ENCODE measurements around the gene SERPINI1.
A peak's percentile ranks its signal among the peaks of the same experiment; 100 is the strongest.

Gene SERPINI1

GRCh38 chr3:167736264-167736787 is 805 bp downstream of the SERPINI1 start:
- no peak for DNase-seq

DNA sequence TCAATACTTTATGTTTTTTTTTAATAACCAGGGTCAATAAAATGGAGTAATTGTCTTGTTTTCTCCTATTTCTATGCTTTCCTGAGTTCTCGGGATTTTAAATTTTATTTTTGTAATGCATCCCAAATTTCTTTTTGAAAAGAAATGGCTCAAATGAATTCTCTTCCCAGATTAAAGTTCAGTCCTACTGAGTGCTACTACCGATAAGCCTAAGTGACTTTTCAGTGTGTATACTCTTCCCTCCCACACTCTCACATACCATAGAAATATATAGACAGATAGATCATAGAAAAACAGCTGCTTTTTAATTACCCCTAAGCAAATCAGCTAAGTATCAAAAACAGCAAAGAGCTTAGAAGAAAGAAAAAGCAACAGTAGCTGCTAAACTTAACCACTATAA is 1.5 kb downstream of the SERPINI1 start:
- DNase-seq = no peak

- DNase-seq = no peak
These were observed 2.5 kb downstream of the SERPINI1 start for GRCh38 chr3:167738037-167738436.

- no peak for DNase-seq
These were observed 3.8 kb downstream of the SERPINI1 start for GRCh38 chr3:167739190-167739810.

DNA sequence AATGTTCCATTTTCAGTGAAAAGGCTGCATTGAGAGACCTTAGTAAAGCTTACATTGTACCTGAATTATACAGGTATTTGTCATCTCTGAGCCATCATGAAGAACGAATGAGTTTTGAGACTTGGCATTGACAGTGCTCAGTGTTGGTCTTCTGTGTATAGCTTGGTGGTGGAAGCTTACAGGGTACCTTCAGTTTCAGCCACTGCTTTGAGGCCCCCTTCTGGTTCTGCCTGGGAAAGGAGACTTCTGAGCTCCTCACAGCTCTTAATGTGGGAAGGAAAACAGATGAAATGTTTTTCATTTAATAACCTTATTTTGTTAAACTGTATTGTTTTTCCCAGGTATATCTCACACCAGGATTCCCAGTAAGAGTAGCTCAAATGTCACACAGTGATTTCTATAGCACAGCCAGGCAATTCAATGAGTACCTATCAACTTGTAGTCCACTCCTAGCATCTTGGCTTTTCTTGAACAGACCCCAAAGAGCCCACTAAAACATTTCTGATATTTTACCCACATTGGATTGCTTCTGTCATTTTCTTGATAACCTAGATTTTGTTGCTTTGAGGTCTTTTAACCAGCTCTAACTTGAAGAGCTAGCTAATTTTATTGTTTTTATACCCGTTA is 5.6 kb downstream of the SERPINI1 start:
- DNase-seq = peak; percentile 69

- DNase-seq = no peak
These were observed 6.8 kb downstream of the SERPINI1 start for GRCh38 chr3:167742338-167742737.

GRCh38 chr3:167743799-167744198 is 8.3 kb downstream of the SERPINI1 start:
- DNase-seq = no peak

GRCh38 chr3:167749209-167749608 is 13.7 kb downstream of the SERPINI1 start:
- no peak for DNase-seq

DNA sequence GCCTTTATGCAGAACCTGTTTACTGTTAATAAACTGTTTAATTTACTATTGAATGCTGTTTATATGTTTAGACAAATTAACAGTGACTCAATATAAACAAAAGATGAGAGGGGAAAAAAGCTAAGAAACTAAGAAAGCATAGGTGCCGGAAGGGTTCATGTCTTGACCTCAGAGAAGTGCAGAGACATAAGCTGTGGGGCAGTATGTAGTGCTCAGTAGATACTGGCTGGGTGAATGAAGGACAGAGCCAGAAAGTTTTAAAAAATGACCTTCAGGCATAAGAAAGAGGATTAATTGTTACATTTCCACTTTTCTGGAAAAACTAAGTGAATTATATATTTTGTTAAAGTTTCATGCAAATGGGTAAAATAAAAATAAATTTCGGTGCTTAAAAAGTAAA is 14.2 kb downstream of the SERPINI1 start:
- no peak for DNase-seq

DNA sequence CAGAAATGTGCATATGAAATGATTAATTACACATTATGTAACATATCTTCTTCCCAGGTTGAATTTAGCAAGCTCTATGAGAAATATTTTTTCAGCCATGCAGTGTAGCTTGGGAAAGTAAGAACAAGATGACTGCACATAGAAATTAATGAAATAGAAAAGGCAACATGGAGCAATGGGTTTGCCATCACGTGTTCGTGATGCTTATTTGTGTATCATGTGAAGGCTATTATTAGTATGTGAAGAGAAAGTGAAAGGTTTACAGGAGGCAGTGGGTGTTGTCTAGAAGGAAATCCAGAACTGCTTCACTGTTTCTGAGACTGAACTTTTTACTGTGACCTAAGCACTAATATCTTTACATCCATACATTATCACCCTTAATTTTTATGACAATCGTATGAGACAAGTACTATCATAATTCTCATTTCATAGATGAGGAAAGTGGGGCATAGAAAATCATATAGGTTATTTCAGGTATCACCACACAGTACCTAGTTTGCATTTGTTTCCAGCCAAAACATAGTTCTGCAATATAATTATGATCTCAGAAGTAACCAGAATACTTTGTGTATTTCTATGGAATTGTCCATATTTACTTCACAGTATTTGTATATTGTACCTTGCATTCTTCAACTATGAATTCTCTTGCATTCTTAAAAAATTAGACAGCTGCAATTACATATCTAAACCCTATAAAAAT is 14.9 kb downstream of the SERPINI1 start:
- DNase-seq = no peak

- DNase-seq = no peak
These were observed 18.5 kb downstream of the SERPINI1 start for GRCh38 chr3:167754049-167754448.

DNA sequence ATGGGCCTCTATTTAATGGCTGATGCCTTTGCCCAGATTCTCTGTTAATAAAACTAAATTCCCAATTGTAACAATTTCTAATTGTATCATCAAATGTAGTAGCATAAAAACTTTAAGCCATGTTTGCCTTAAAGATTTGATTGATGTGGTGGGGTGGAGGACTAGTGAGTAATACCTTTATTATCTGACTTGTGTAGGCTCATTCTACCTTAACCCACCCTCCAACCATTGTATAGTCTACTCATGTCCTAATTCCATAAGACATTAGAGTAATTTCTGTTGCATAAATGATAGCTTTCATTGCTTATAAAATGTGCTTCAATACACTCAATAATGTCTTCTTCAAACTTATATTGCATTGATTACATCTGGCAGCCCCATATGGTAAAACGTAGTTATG is 25.8 kb downstream of the SERPINI1 start:
- no peak for DNase-seq

GRCh38 chr3:167762296-167762695 is 26.8 kb downstream of the SERPINI1 start:
- DNase-seq = no peak

DNA sequence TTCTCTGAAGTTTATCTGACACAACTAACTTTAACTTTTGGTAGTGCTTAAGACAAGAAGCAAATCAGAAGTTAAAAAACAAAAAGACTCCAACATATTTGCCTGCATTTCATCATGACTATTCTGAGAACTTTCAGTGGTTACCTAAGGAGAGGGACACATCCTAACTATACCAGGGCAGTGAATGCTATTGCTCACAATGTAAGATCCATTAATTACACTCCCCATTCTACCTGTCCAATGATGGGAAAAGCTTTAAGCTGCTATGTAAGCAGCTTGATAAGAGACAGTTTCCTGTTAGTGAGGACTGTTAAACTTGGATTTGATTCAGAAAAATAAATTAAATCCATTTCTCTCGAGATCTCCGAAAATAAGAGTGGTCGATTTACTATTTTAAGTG is 37.5 kb downstream of the SERPINI1 start:
- no peak for DNase-seq

- no peak for DNase-seq
These were observed 38.1 kb downstream of the SERPINI1 start for GRCh38 chr3:167773584-167773983.

DNA sequence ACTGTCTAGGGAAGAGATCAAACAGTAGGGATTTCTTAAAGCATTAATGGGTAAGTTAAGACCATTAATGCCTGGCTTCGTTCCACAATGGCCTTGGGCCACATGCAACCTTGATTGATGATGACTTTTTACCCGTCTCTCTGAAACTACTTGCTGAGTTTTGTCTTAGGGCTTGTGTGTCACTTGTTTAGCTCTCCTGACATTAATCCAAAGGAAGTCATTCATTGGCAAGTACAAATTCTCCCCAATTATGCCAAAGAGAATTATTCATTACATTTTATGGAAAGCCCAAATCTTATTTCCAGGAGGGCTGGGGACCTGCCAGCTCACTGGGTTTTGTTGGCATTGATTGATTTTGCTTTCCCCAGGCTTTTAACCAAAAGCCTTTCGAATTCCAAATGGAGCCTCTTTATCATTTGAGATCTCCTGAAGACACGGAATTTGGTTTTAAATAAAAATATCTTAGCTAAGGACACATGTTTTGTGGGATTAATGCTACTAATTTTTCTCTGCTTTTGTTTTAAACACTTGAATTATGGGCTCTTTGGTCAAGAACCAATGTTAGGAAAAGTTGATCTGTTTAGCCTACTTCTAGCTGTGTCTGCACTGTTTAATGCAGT is 40.7 kb downstream of the SERPINI1 start:
- DNase-seq = no peak

DNA sequence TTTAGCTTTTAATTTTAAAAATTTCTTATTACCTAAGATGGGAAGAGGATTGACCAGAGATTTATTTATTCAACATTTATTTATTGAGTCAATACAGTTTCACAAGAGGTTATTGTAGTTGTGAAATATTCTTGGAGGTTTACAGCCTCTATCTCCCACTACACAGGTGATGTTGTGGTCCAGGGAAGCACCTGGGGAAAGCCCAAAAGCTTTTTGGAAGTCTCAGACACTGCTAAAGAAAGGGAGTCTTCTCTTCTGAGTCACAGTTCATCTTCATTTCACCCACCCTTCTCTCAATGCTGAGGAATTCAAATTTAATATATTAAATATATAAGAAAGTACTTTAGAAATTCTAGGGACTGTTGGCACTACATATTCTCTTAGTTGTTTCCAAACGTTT is 41.8 kb downstream of the SERPINI1 start:
- DNase-seq = no peak

DNA sequence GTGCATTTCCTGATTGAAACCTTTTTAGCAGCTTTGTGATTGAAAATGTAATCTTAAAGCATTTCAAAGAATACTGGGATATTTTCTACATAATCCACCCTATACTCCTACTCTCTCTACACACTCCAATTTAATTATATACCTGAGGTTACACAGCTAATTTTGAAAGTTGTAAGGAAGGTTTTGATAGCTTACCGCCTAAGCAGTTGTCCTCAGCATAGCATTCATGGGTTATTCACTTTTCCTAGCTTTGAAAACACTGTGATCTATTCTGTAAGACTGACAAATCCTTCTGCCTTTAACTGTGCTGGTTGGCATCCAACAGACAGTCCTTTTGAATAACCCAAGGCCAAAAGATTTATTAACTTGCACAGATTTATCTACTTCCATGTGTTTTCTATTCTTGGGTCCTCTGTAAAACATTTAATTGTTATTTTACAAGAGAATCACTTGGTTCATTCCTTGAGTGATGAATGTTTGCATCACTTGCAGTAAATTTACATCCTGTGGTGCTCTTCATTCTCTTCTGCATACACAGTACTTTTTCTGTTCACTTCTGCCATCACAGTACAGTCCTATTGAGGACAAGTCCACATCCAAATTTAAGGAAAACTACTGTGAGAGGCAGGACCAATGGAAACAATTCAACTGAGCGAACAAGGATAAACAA is 44.8 kb downstream of the SERPINI1 start:
- DNase-seq = no peak

DNA sequence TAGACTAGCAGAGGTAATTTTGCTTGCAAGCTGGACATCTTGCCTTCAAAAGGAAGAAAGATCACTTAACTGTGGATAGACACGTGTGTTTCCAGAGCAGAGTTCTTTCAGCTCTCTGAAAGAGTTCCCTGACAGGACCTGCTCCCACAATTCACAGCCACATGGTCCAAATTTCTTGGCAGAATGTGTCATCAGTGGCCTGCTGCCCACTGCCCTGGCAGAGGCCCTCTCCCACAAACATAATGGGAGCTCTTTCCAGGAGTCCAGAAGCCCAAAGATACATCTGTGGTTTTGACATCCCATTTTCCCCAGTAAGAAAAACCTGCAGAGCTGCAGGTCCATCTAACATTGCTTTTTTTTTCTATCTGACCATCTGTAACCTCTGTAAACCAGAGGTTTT is 48.3 kb downstream of the SERPINI1 start:
- DNase-seq = no peak

DNA sequence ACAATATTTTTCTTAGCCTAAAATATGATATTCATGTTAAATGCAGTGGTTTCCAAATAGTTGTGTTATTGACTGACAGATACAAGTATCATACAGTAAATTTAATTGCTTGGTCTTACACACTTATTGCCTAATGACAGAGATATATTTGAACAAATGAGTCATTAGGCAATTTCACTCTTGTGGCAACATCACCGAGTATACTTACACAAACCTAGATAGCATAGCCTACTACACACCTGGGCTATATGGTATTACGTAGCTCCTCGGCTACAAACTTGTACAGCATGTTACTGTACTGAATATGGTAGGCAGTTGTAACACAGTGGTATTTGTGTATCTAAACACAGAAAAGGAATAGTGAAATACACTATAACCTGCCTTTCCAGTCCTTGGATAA is 50.3 kb downstream of the SERPINI1 start:
- no peak for DNase-seq

DNA sequence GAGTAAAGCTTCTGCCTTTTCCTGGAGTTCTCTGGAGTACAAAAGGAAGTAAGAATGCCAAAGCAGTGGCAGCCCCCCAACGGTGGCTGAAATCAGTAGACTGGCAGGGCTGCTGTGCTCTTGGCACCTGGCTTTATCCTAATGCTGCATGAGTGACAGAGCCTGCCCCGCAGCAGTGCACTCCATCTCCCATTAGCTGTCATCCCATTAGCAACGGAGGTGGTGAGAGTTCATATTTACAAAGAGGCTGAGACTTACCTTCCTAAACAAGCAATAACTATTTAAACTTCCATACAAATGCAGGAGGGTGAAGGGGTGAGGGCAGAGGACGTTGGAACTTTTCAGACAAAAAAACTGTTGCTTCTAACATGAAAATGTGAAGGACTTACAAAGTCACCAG is 51.9 kb downstream of the SERPINI1 start:
- DNase-seq = no peak

GRCh38 chr3:167798443-167798842 is 62.9 kb downstream of the SERPINI1 start:
- no peak for DNase-seq

- DNase-seq = no peak
These were observed 73.4 kb downstream of the SERPINI1 start for GRCh38 chr3:167808910-167809309.

All from activated effector memory CD4-positive, alpha-beta T cell treated with anti-CD3 and anti-CD28 coated beads, Interleukin-2, amount 50 U/mL, for 16 hours (primary cell).